ENCODE measurements around the gene STAB1. TPM values are rescaled to one million over a fixed set of nuclear protein-coding genes. Genes with fewer than 3 reads are reported as not detected.

The STAB1 gene
- total RNA-seq, 1 experiment from 2014 or later, result 0.33 TPM

DNA sequence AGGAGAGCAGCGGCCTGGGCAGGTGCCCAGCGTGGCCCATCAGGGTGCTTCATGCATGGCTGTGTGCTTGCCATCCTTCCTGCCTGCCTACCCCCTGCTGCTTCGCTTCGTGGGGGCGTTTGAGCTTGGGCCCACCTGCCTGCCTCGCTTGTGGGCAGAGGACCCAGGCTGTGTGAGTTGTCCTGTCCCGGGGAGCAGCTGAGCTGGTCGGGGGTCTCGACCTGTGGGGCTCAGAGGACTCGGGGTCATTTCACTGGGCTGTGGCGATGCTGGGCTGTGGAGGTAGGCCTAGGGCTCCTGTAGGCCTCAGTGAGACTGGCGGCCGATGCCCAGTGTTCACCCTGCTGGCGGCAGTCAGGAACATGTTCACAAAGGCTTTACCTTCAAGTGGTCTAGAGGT, 12.1 kb upstream of the STAB1 start:
- no peak overlapping the region for H3K27ac ChIP-seq (ENCODE audit: low read length)
- no peaks in the 10 kb centered on the region for H4K20me1 ChIP-seq (ENCODE audit: low read length)
- H3K9me2 ChIP-seq (replicated peaks; ENCODE audit: low read length), result no peaks in the 10 kb centered on the region
- no peaks in the 10 kb centered on the region for H3K4me1 ChIP-seq (ENCODE audit: insufficient read depth, low read length)
- ChIA-PET CTCF (no interaction called here), POLR2A (ENCODE audit: unreplicated experiment) (no interaction called here)
- H3K36me3 ChIP-seq (ENCODE audit: low read depth, low read length), result peaks cover 52% of the 10 kb centered on the region
- no peak overlapping the region for H2AFZ ChIP-seq (ENCODE audit: low read length)
- H3F3A ChIP-seq (ENCODE audit: low read length, unreplicated experiment), result no peaks in the 10 kb centered on the region
- intact Hi-C loops (cut with micrococcal nuclease), result no loop called here
- no peak overlapping the region for H3K4me3 ChIP-seq (ENCODE audit: low read length)
- peak; percentile 25; the same call in 1 of the 2 replicates for ATAC-seq
- TF ChIP-seq EZH2 (IDR thresholded peaks at IDR 0.05; ENCODE audit: low read length, unreplicated experiment) (no peak), EZH2phosphoT487 (IDR thresholded peaks at IDR 0.05; ENCODE audit: borderline replicate concordance, low read length) (no peak)
- TF ChIP-seq, protein P1, sequence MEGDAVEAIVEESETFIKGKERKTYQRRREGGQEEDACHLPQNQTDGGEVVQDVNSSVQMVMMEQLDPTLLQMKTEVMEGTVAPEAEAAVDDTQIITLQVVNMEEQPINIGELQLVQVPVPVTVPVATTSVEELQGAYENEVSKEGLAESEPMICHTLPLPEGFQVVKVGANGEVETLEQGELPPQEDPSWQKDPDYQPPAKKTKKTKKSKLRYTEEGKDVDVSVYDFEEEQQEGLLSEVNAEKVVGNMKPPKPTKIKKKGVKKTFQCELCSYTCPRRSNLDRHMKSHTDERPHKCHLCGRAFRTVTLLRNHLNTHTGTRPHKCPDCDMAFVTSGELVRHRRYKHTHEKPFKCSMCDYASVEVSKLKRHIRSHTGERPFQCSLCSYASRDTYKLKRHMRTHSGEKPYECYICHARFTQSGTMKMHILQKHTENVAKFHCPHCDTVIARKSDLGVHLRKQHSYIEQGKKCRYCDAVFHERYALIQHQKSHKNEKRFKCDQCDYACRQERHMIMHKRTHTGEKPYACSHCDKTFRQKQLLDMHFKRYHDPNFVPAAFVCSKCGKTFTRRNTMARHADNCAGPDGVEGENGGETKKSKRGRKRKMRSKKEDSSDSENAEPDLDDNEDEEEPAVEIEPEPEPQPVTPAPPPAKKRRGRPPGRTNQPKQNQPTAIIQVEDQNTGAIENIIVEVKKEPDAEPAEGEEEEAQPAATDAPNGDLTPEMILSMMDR (conservative IDR thresholded peaks at IDR 0.05; ENCODE audit: low read depth, low read length), result no peak
- H3K27me3 ChIP-seq (ENCODE audit: low read length), result no peaks in the 10 kb centered on the region
- no peak for DNase-seq
- no TSS peak for BruUV-seq (replicated peaks)
- H3K79me2 ChIP-seq (ENCODE audit: low read length), result no peaks in the 10 kb centered on the region
- H3K9me3 ChIP-seq (ENCODE audit: low read length), result no peaks in the 10 kb centered on the region
- no peak overlapping the region for H3K9ac ChIP-seq (ENCODE audit: low read length)
- no peak overlapping the region for H3K4me2 ChIP-seq (ENCODE audit: low read length)

DNA sequence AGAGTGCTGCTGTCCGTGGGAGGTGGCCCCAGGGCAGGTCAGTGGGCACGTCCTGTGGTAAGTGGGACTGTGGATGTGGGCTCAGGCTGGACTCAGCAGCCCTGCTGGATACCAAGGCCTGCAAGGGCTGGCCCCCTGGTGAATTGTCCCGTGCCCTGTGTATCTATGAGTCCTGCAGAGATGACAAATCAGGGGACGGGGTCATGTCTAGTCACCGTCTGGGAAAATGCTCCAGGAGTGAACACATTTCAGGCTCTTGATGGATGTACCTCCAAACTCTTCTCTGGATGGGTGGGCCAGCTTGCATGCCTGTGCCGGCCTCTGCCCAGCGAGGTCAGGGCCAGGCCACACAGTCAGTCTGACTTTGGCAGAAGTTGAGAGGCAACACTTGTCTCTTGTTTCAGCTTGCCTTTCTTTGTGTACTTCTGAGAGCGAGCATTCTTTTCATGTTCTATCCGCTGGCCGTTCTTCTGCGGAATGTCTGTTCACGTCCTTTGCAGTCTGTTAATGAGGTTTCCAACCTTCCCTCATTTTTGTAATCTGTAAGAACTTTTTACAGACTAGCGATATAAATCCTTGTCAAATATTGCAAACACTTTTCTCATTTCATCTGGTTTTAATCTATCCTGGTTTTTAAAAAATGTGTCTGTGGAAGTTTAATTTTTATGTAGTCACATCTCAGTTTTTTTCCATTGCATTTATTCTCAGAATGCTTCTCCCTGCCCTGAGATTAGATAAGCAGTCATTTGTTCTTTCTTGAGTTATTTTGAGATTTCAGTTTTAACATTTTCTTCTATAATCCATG, 11.4 kb upstream of the STAB1 start:
- no peaks in the 10 kb centered on the region for H3K4me1 ChIP-seq (ENCODE audit: insufficient read depth, low read length)
- TF ChIP-seq EZH2 (IDR thresholded peaks at IDR 0.05; ENCODE audit: low read length, unreplicated experiment) (no peak), EZH2phosphoT487 (IDR thresholded peaks at IDR 0.05; ENCODE audit: borderline replicate concordance, low read length) (no peak)
- TF ChIP-seq, protein P1 (conservative IDR thresholded peaks at IDR 0.05; ENCODE audit: low read depth, low read length), result no peak
- no peak overlapping the region for H3K9ac ChIP-seq (ENCODE audit: low read length)
- no peak overlapping the region for H3K27ac ChIP-seq (ENCODE audit: low read length)
- H3K4me3 ChIP-seq (ENCODE audit: low read length), result no peak overlapping the region
- DNase-seq (no peak), ATAC-seq (no peak)
- no peaks in the 10 kb centered on the region for H3K9me2 ChIP-seq (replicated peaks; ENCODE audit: low read length)
- no peak overlapping the region for H3K4me2 ChIP-seq (ENCODE audit: low read length)
- H3K9me3 ChIP-seq (ENCODE audit: low read length), result no peaks in the 10 kb centered on the region
- CTCF ChIA-PET, result no interaction called here
- no TSS peak for BruUV-seq (replicated peaks)
- H4K20me1 ChIP-seq (ENCODE audit: low read length), result no peaks in the 10 kb centered on the region
- H3F3A ChIP-seq (ENCODE audit: low read length, unreplicated experiment), result no peaks in the 10 kb centered on the region
- peaks cover 45% of the 10 kb centered on the region for H3K36me3 ChIP-seq (ENCODE audit: low read depth, low read length)
- POLR2A ChIA-PET (ENCODE audit: unreplicated experiment), result no interaction called here
- H3K79me2 ChIP-seq (ENCODE audit: low read length), result no peaks in the 10 kb centered on the region
- no peak overlapping the region for H2AFZ ChIP-seq (ENCODE audit: low read length)
- H3K27me3 ChIP-seq (ENCODE audit: low read length), result no peaks in the 10 kb centered on the region
- intact Hi-C loops (cut with micrococcal nuclease), result no loop called here

DNA sequence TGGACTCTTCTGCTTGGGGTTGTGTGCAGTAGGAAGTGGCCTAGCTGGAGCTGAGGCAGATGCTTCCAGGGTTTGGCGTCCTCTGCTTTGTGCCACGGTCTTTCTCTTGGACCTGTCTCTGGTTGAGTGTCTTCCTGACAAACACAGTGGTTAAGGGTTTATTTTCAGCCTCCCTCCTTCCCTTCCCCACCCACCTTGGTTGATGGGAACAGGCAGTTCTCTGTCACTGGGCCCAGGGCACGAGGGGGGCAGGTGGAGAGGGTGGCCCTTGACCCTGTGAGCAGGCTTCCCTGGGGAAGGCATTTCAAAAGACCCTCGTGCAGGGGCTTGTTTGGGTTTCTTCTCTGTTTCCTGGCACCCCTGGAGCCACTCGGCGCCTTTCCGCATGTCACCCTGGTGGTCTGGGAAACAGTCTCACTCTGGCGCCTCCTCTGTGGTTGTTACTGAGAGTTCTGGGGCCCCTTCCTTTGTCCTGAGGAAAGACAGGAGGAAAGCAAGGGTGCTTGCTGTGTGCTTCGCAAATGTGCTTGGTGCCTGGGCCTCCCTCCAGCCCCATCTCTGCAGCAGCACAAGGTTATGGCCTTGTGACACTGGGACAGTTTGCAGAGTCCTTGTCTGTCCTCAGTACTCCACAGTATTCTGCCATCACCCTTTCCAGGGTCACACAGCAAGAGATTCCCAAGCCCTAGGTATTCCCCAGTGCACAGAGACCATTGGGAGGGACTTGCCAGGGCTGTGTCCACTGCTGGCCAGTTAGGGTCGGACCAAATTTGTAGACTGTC, 10.3 kb upstream of the STAB1 start:
- CTCF ChIA-PET, result no interaction called here
- no peak for DNase-seq
- TF ChIP-seq EZH2phosphoT487 (IDR thresholded peaks at IDR 0.05; ENCODE audit: borderline replicate concordance, low read length) (no peak), EZH2 (IDR thresholded peaks at IDR 0.05; ENCODE audit: low read length, unreplicated experiment) (no peak)
- TF ChIP-seq, protein P1 (conservative IDR thresholded peaks at IDR 0.05; ENCODE audit: low read depth, low read length), result no peak
- no peaks in the 10 kb centered on the region for H3K4me1 ChIP-seq (ENCODE audit: insufficient read depth, low read length)
- no TSS peak for BruUV-seq (replicated peaks)
- no peak overlapping the region for H3K4me3 ChIP-seq (ENCODE audit: low read length)
- no peak overlapping the region for H3K9ac ChIP-seq (ENCODE audit: low read length)
- no peaks in the 10 kb centered on the region for H4K20me1 ChIP-seq (ENCODE audit: low read length)
- ATAC-seq, result no peak
- H3K4me2 ChIP-seq (ENCODE audit: low read length), result no peak overlapping the region
- H3K9me3 ChIP-seq (ENCODE audit: low read length), result no peaks in the 10 kb centered on the region
- POLR2A ChIA-PET (ENCODE audit: unreplicated experiment), result no interaction called here
- no peaks in the 10 kb centered on the region for H3K79me2 ChIP-seq (ENCODE audit: low read length)
- H3K27me3 ChIP-seq (ENCODE audit: low read length), result no peaks in the 10 kb centered on the region
- no peak overlapping the region for H3K27ac ChIP-seq (ENCODE audit: low read length)
- H3K9me2 ChIP-seq (replicated peaks; ENCODE audit: low read length), result no peaks in the 10 kb centered on the region
- peaks cover 34% of the 10 kb centered on the region for H3K36me3 ChIP-seq (ENCODE audit: low read depth, low read length)
- no peaks in the 10 kb centered on the region for H3F3A ChIP-seq (ENCODE audit: low read length, unreplicated experiment)
- intact Hi-C loops (cut with micrococcal nuclease), result no loop called here
- no peak overlapping the region for H2AFZ ChIP-seq (ENCODE audit: low read length)

Measured in PC-3 (cell line).